Measurements from ENCODE around the gene RFWD3. TPM values are rescaled to one million over a fixed set of nuclear protein-coding genes. Genes with fewer than 3 reads are reported as not detected.

Gene RFWD3
- total RNA-seq, 4 donors from 2014 or later, result 13.5 to 32.8 (median 21.0) TPM

DNA sequence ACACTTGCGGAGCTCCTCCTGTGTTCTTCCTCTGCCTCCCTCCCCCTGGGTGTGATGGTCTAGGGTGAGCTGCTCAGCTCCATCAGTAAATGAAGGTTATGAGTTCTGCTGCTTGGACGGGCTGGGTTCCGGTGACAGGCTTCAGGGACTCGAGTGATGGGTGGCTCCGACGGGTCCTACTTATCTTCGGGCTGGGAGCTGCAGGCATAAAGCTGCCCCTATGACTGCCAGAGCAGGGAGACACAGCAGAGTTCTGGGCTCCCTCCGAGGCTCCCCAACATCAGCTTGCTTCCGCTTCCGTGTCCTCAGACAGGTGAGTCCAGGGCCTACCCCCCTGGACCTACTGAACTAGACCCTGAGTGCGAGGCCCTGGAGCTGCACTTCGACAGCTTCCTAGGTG lies 45.3 kb upstream of the RFWD3 start:
- TF ChIP-seq EP300 (IDR thresholded peaks at IDR 0.05) (no peak), POLR2A (IDR thresholded peaks at IDR 0.05) (no peak)
- TF ChIP-seq, protein P1, sequence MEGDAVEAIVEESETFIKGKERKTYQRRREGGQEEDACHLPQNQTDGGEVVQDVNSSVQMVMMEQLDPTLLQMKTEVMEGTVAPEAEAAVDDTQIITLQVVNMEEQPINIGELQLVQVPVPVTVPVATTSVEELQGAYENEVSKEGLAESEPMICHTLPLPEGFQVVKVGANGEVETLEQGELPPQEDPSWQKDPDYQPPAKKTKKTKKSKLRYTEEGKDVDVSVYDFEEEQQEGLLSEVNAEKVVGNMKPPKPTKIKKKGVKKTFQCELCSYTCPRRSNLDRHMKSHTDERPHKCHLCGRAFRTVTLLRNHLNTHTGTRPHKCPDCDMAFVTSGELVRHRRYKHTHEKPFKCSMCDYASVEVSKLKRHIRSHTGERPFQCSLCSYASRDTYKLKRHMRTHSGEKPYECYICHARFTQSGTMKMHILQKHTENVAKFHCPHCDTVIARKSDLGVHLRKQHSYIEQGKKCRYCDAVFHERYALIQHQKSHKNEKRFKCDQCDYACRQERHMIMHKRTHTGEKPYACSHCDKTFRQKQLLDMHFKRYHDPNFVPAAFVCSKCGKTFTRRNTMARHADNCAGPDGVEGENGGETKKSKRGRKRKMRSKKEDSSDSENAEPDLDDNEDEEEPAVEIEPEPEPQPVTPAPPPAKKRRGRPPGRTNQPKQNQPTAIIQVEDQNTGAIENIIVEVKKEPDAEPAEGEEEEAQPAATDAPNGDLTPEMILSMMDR (IDR thresholded peaks at IDR 0.05), result no peak
- peaks cover 0 to 15% (median 0%) of the 10 kb centered on the region in 4 donors for H3K4me1 ChIP-seq
- peak overlapping the region in 1 of 4 donors; percentile 13 for H3K27ac ChIP-seq
- no peak overlapping the region for H3K4me3 ChIP-seq
- DNase-seq (ENCODE audit: low spot score in 2 of 2), result no peak
- no peaks in the 10 kb centered on the region for H3K27me3 ChIP-seq
- H3K9me3 ChIP-seq, result no peaks in the 10 kb centered on the region
- WGBS, 2 donors, result 87 to 93% methylated on average over 11 to 12 of the region's 12 CpGs
- peaks cover 0 to 7% (median 0%) of the 10 kb centered on the region in 3 donors for H3K36me3 ChIP-seq

DNA sequence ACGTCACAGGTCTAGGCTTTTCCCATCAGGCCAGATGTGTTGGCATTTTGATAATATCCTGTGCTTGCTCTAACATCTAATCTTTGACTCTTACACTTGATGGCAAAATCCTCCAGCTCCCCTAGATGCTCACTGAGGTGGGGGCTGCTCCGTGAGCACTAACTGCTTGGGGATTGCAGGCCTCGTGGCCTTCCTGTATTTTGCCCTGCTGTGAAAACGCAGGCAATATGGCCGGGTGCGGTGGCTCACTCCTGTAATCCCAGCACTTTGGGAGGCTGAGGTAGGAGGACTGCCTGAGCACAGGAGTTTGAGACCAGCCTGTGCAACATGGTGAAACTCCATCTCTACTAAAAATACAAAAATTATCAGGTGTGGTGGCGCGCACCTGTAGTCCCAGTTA lies 43.7 kb upstream of the RFWD3 start:
- H3K36me3 ChIP-seq, result no peaks in the 10 kb centered on the region
- DNase-seq (ENCODE audit: low spot score in 2 of 2), result no peak
- WGBS, 2 donors, result 90 to 96% methylated on average over 8 of the region's 8 CpGs
- peaks cover 0 to 15% (median 0%) of the 10 kb centered on the region in 4 donors for H3K4me1 ChIP-seq
- H3K27me3 ChIP-seq, result no peaks in the 10 kb centered on the region
- H3K27ac ChIP-seq, result peak overlapping the region in 2 of 4 donors; percentile 42 to 63
- TF ChIP-seq EP300 (IDR thresholded peaks at IDR 0.05), result no peak
- TF ChIP-seq, protein P1 (IDR thresholded peaks at IDR 0.05), result no peak
- no peak for TF ChIP-seq POLR2A (IDR thresholded peaks at IDR 0.05)
- no peak overlapping the region for H3K4me3 ChIP-seq
- no peaks in the 10 kb centered on the region for H3K9me3 ChIP-seq

DNA sequence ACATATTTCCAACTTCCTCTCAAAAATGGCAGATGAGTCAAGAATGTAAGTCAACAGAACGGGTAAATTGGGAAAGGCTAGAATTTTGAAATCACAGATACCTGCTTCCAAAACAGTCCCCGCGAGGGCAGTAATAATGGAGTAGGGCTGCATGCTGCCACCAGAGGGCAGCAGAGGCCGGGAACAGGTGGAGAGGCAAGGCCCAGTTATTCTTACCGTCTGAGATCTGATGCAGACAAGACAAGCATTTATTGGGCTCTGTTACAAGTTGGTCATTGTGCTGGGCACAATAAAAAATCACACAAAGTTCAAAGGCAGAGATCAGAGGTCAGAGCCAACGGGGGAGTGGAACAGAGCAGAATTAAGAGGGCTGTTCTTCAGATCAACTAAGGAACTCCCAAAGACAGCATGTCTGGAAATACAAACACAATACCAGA lies 42.8 kb upstream of the RFWD3 start:
- TF ChIP-seq EP300 (IDR thresholded peaks at IDR 0.05) (peak; percentile 42 to 73), POLR2A (IDR thresholded peaks at IDR 0.05) (no peak)
- TF ChIP-seq, protein P1 (IDR thresholded peaks at IDR 0.05), result peak; percentile 91 to 96 (median 93)
- H3K4me1 ChIP-seq, result peaks cover 0 to 15% (median 0%) of the 10 kb centered on the region in 4 donors
- 1% methylated on average over 6 of the region's 6 CpGs for WGBS, 2 donors
- H3K9me3 ChIP-seq, result no peaks in the 10 kb centered on the region
- H3K27me3 ChIP-seq, result no peaks in the 10 kb centered on the region
- peak; percentile 65 to 86 for DNase-seq (ENCODE audit: low spot score in 2 of 2)
- no peaks in the 10 kb centered on the region for H3K36me3 ChIP-seq
- peak overlapping the region in 2 of 4 donors; percentile 48 to 63 for H3K27ac ChIP-seq
- no peak overlapping the region for H3K4me3 ChIP-seq

DNA sequence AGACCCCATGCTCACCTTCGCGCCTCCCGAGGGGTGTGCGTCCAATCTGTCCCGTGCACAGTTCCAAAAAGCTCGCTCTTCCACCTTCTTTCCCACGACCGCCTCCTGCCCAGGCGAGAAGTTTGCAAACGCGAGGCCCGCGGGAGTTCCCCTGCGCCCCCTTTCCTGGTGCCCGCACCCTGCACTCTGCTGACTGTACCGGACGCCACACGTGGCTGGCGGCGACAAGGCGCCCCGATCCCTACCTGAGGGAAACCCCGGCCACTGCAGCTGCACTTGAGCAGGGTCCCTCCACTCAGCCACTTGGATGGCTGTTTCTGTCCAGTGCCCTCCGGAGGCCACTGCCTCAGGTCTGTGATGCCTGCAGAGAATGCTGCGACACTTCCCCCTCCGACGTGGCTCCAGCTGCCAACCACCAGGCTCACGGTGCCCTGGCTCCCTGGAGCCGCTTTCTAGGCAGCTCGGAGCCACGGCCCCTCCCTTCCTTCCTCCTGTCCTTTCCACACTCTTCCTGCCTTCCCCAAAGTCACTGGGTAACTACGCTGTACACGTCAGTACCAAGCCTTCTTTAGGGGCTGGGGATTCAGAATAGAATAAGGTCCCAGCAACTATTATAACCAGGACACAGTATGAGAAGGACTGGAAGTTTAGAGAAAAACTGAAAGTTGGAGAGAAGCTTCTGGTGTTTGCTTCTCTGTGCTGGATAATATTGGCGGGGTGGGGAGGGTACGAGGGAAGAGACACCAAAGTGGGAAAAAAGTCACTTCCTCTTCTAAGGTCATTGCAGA lies 34.0 kb upstream of the RFWD3 start, which contains the start of gene MLKL:
Gene MLKL, minus strand, starts transcription at position 425 of the 788 bp plus-strand sequence. CDS start 5,105 bp downstream, outside the sequence.
- peak within 1 kb of the TSS; percentile 70 to 92 (median 86) for H3K27ac ChIP-seq
- H3K4me1 ChIP-seq, result peaks cover 0 to 29% (median 12%) of the 10 kb centered on the region in 4 donors
- DNase-seq (ENCODE audit: low spot score in 2 of 2), result peak; percentile 30 to 35
- WGBS, 2 donors, result 3 to 9% methylated on average over 19 to 34 of the region's 35 CpGs
- no peaks in the 10 kb centered on the region for H3K9me3 ChIP-seq
- TF ChIP-seq, protein P1 (IDR thresholded peaks at IDR 0.05), result peak in 1 of 5 experiments; percentile 8
- TF ChIP-seq POLR2A (IDR thresholded peaks at IDR 0.05) (no peak), EP300 (IDR thresholded peaks at IDR 0.05) (peak in 1 of 2 donors; percentile 53)
- H3K27me3 ChIP-seq, result no peaks in the 10 kb centered on the region
- H3K4me3 ChIP-seq, result peak within 1 kb of the TSS; percentile 61 to 91 (median 72)
- no peaks in the 10 kb centered on the region for H3K36me3 ChIP-seq

DNA sequence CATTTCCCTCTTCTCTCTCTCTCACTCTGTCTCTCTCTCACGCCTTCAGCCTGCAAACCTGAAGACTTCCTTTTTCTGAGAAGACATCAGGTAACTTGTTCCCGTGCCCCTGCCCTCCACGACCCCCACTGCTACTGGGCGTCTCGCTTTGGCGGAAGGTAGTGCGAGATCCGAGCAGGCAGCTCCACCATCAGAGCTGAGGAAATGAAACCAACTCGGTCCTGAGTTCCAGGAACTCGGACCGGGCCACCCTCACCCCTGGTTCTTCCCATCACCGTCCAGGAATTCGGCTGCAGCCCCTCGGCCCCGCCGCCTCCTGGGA lies 33.4 kb upstream of the RFWD3 start:
- Histone ChIP-seq H3K4me1 (peaks cover 0 to 29% (median 12%) of the 10 kb centered on the region in 4 donors), H3K9me3 (no peaks in the 10 kb centered on the region), H3K27ac (peak overlapping the region; percentile 70 to 92 (median 86)), H3K4me3 (peak overlapping the region; percentile 61 to 91 (median 72)), H3K36me3 (peaks cover 0 to 4% (median 0%) of the 10 kb centered on the region in 3 donors), H3K27me3 (no peaks in the 10 kb centered on the region)
- TF ChIP-seq, protein P1 (IDR thresholded peaks at IDR 0.05), result no peak
- TF ChIP-seq POLR2A (IDR thresholded peaks at IDR 0.05) (no peak), EP300 (IDR thresholded peaks at IDR 0.05) (no peak)
- DNase-seq (ENCODE audit: low spot score in 2 of 2), result no peak
- WGBS, 2 donors, result 1 to 3% methylated on average over 16 of the region's 16 CpGs
